ENCODE measurements around the gene FGF12.

Gene FGF12

DNA sequence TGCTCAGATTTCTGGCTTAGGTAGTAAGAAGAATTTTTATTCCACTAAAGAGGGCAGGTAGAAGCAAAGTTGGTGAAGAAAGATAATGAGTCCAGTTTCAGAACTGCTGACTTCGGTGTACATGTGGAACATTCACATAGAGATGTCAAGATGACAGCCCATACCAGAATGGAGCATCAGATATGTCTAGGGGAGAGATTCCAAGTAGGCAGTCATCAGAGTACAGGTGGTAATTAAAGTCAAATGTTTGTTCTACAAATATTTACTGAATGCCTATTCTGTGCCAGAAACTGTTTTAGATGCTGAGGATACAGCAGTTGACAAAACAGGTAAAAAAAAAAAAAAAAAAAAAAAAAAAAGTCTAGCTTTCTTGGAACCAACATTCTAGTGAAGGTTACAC, 81.9 kb downstream of the FGF12 start:
- Histone ChIP-seq H2AFZ (ENCODE audit: low read depth, low read length, severe bottlenecking) (no peak overlapping the region), H3K4me2 (ENCODE audit: low read depth, low read length, poor library complexity, severe bottlenecking) (no peak overlapping the region), H3K36me3 (ENCODE audit: low read length) (no peaks in the 10 kb centered on the region), H4K20me1 (ENCODE audit: low read depth, low read length) (no peaks in the 10 kb centered on the region), H3K9me3 (ENCODE audit: insufficient read depth, low read length) (no peaks in the 10 kb centered on the region), H3K79me2 (ENCODE audit: insufficient read depth, low read length) (no peaks in the 10 kb centered on the region), H3K9ac (ENCODE audit: low read length) (no peak overlapping the region), H3K4me3 (ENCODE audit: insufficient read depth, low read length, poor library complexity, severe bottlenecking) (no peak overlapping the region), H3K27me3 (ENCODE audit: low read length) (no peaks in the 10 kb centered on the region), H3K27ac (ENCODE audit: low read depth, low read length) (no peak overlapping the region), H3K9me2 (replicated peaks; ENCODE audit: insufficient read depth, low read length) (no peaks in the 10 kb centered on the region), H3F3A (ENCODE audit: insufficient read depth) (no peaks in the 10 kb centered on the region)
- TF ChIP-seq, protein P1, sequence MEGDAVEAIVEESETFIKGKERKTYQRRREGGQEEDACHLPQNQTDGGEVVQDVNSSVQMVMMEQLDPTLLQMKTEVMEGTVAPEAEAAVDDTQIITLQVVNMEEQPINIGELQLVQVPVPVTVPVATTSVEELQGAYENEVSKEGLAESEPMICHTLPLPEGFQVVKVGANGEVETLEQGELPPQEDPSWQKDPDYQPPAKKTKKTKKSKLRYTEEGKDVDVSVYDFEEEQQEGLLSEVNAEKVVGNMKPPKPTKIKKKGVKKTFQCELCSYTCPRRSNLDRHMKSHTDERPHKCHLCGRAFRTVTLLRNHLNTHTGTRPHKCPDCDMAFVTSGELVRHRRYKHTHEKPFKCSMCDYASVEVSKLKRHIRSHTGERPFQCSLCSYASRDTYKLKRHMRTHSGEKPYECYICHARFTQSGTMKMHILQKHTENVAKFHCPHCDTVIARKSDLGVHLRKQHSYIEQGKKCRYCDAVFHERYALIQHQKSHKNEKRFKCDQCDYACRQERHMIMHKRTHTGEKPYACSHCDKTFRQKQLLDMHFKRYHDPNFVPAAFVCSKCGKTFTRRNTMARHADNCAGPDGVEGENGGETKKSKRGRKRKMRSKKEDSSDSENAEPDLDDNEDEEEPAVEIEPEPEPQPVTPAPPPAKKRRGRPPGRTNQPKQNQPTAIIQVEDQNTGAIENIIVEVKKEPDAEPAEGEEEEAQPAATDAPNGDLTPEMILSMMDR (IDR thresholded peaks at IDR 0.05; ENCODE audit: insufficient read depth, low read length, poor library complexity, severe bottlenecking), result no peak
- TF ChIP-seq EZH2phosphoT487 (conservative IDR thresholded peaks at IDR 0.05; ENCODE audit: low read length), result no peak

- Histone ChIP-seq H2AFZ (ENCODE audit: low read depth, low read length, severe bottlenecking) (no peak overlapping the region), H3K27me3 (ENCODE audit: low read length) (no peaks in the 10 kb centered on the region), H3K9ac (ENCODE audit: low read length) (no peak overlapping the region), H3K4me3 (ENCODE audit: insufficient read depth, low read length, poor library complexity, severe bottlenecking) (no peak overlapping the region), H3F3A (ENCODE audit: insufficient read depth) (no peaks in the 10 kb centered on the region), H3K36me3 (ENCODE audit: low read length) (no peaks in the 10 kb centered on the region), H3K9me2 (replicated peaks; ENCODE audit: insufficient read depth, low read length) (no peaks in the 10 kb centered on the region), H3K4me2 (ENCODE audit: low read depth, low read length, poor library complexity, severe bottlenecking) (no peak overlapping the region), H3K79me2 (ENCODE audit: insufficient read depth, low read length) (no peaks in the 10 kb centered on the region), H3K27ac (ENCODE audit: low read depth, low read length) (no peak overlapping the region), H4K20me1 (ENCODE audit: low read depth, low read length) (no peaks in the 10 kb centered on the region), H3K9me3 (ENCODE audit: insufficient read depth, low read length) (no peaks in the 10 kb centered on the region)
- TF ChIP-seq, protein P1 (IDR thresholded peaks at IDR 0.05; ENCODE audit: insufficient read depth, low read length, poor library complexity, severe bottlenecking), result no peak
- no peak for TF ChIP-seq EZH2phosphoT487 (conservative IDR thresholded peaks at IDR 0.05; ENCODE audit: low read length)
These were observed 84.7 kb downstream of the FGF12 start for GRCh38 chr3:192642651-192643050.

DNA sequence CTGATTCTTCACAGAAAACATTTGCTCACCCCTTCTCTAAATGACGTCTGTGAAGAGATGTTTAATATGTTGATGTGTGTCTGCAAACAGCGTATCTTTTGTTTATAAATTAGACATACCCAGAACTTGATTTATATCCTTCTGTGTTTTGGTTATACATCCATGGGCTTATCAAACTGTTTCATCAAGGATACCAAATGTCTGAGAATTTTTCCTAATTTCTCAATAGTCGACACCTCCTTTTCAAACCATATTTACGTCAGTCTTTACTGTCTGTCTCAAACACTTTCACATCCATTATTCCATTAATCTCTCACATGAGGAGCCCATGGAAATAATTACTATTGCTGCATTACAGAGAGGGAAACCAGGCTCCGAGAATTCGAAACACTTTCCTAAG, 85.4 kb downstream of the FGF12 start:
- no peak overlapping the region for H2AFZ ChIP-seq (ENCODE audit: low read depth, low read length, severe bottlenecking)
- no peaks in the 10 kb centered on the region for H3K79me2 ChIP-seq (ENCODE audit: insufficient read depth, low read length)
- no peaks in the 10 kb centered on the region for H3K36me3 ChIP-seq (ENCODE audit: low read length)
- no peaks in the 10 kb centered on the region for H3K27me3 ChIP-seq (ENCODE audit: low read length)
- H3K9me3 ChIP-seq (ENCODE audit: insufficient read depth, low read length), result no peaks in the 10 kb centered on the region
- H3K27ac ChIP-seq (ENCODE audit: low read depth, low read length), result no peak overlapping the region
- no peaks in the 10 kb centered on the region for H3K9me2 ChIP-seq (replicated peaks; ENCODE audit: insufficient read depth, low read length)
- no peak overlapping the region for H3K4me3 ChIP-seq (ENCODE audit: insufficient read depth, low read length, poor library complexity, severe bottlenecking)
- H3K4me2 ChIP-seq (ENCODE audit: low read depth, low read length, poor library complexity, severe bottlenecking), result no peak overlapping the region
- no peaks in the 10 kb centered on the region for H4K20me1 ChIP-seq (ENCODE audit: low read depth, low read length)
- TF ChIP-seq EZH2phosphoT487 (conservative IDR thresholded peaks at IDR 0.05; ENCODE audit: low read length), result no peak
- TF ChIP-seq, protein P1 (IDR thresholded peaks at IDR 0.05; ENCODE audit: insufficient read depth, low read length, poor library complexity, severe bottlenecking), result no peak
- H3F3A ChIP-seq (ENCODE audit: insufficient read depth), result no peaks in the 10 kb centered on the region
- no peak overlapping the region for H3K9ac ChIP-seq (ENCODE audit: low read length)

Measured in SU-DHL-6 (cell line).